Type B pancreatic cell (in vitro differentiated cells): ENCODE results near the gene CD320. TPM values are rescaled to one million over a fixed set of nuclear protein-coding genes. Genes with fewer than 3 reads are reported as not detected.

Source experiments
- DNase-seq: peaks from one replicate; pipeline ENCODE4 v3.0.0; 2021; ENCODE audit warnings: mixed read lengths; ENCODE audit not compliant: unreplicated experiment; ENCODE audit errors: extremely low spot score
- H3K27ac Mint-ChIP-seq: 2 replicates; pipeline ENCODE4 v1.8.0; 2021; ENCODE audit warnings: mild to moderate bottlenecking, mixed read lengths
- H3K27me3 Mint-ChIP-seq: 2 replicates; pipeline ENCODE4 v1.8.0; 2021; ENCODE audit warnings: mixed read lengths
- H3K36me3 Mint-ChIP-seq: 2 replicates; pipeline ENCODE4 v1.8.0; 2021; ENCODE audit warnings: mixed read lengths
- H3K4me1 Mint-ChIP-seq: one replicate; pipeline ENCODE4 v1.8.0; 2021; ENCODE audit warnings: mixed read lengths; ENCODE audit not compliant: unreplicated experiment
- H3K4me3 Mint-ChIP-seq: 2 replicates; pipeline ENCODE4 v1.8.0; 2021; ENCODE audit warnings: mild to moderate bottlenecking, mixed read lengths
- H3K9me3 Mint-ChIP-seq: 2 replicates; pipeline ENCODE4 v1.8.0; 2021; ENCODE audit warnings: mixed read lengths
- CTCF ChIP-seq: fragments of 200-600 bp; sonication (generic); conservative IDR thresholded peaks from 2 replicates; pipeline ENCODE4 v1.5.0; 2021; ENCODE audit warnings: antibody characterized with exemption, mild to moderate bottlenecking
- total RNA-seq: library from RNA; stranded (reverse); gene quantifications from 2 replicates; pipeline ENCODE4 v1.2.1, GENCODE V29; 2021; ENCODE audit warnings: low replicate concordance

Gene CD320
- total RNA-seq, 1 donor from 2014 or later: 52.3 TPM

- no peaks in the 10 kb centered on the region for H3K4me1 Mint-ChIP-seq
- H3K4me3 Mint-ChIP-seq: peak overlapping the region; percentile 54
- H3K36me3 Mint-ChIP-seq: no peaks in the 10 kb centered on the region
- no peak for TF ChIP-seq CTCF
- H3K27me3 Mint-ChIP-seq: peaks cover 71% of the 10 kb centered on the region
- DNase-seq: no peak
- no peak overlapping the region for H3K27ac Mint-ChIP-seq
- no peaks in the 10 kb centered on the region for H3K9me3 Mint-ChIP-seq
Measured at GRCh38 chr19:8333767-8334457, 25.8 kb upstream of the CD320 start.

- H3K4me1 Mint-ChIP-seq: no peaks in the 10 kb centered on the region
Measured at GRCh38 chr19:8332976-8333766, 25.0 kb upstream of the CD320 start.

DNA sequence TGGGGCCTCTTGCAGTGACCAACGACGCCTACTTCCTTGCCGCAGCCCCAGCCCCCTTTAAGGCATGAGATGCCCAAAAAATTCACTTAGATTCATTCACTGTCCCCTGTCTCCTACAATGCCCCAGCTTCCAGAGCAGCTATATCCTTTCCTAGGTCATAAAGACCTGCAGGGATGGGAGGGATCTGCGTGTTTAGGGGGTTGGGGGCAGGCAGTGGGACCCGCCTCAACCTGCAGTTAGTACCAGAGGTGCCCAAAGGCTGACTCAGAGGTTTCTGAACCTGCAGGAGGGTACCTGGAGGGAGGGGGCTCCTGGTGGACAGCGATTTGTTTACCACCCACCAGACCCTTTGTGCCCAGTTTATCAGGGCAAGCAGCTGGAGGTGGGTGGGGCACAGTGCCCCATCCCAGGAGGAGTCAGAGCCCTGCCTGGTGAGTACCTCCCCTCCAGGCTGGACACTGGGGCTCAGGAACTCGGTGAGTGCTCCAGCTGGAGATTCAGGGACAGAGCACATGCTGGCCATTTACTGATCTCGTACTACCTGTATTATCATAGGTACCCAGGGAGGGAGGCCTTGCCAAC, 23.2 kb upstream of the CD320 start:
- Mint-ChIP-seq H3K27ac (no peak overlapping the region), H3K4me1 (no peaks in the 10 kb centered on the region), H3K9me3 (peaks cover 4% of the 10 kb centered on the region), H3K27me3 (peaks cover 71% of the 10 kb centered on the region), H3K4me3 (no peak overlapping the region), H3K36me3 (no peaks in the 10 kb centered on the region)
- TF ChIP-seq CTCF: no peak
- no peak for DNase-seq

More at GRCh38 chr19:8332976-8333766, 25.0 kb upstream of the CD320 start:
- Mint-ChIP-seq H3K27me3 (peaks cover 72% of the 10 kb centered on the region), H3K4me3 (peak overlapping the region; percentile 45), H3K9me3 (no peaks in the 10 kb centered on the region), H3K36me3 (no peaks in the 10 kb centered on the region), H3K27ac (no peak overlapping the region)
- DNase-seq: no peak
- TF ChIP-seq CTCF: no peak

- peaks cover 64% of the 10 kb centered on the region for H3K27me3 Mint-ChIP-seq
Measured at GRCh38 chr19:8329996-8330395, 21.8 kb upstream of the CD320 start.

DNA sequence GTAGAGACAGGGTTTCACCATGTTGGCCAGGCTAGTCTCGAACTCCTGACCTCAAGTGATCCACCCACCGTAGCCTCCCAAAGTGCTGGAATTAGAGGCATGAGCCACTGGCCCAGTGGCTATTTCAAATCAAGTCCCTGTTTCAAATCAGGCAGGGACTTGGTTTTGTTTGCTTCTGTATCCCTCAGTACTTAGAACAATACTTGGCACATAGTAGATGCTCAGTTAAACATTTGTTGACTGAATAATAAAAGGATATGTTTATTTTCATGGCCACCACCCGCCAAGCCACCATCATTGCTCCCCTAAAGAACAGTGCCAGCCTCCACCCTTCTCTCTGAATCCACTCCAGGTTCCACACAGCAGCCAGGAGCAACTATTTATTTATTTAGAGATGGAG, 17.3 kb upstream of the CD320 start:
- H3K27me3 Mint-ChIP-seq: peaks cover 31% of the 10 kb centered on the region
- no peak overlapping the region for H3K27ac Mint-ChIP-seq
- H3K4me1 Mint-ChIP-seq: peaks cover 3% of the 10 kb centered on the region
- no peak overlapping the region for H3K4me3 Mint-ChIP-seq
- H3K9me3 Mint-ChIP-seq: peaks cover 4% of the 10 kb centered on the region
- TF ChIP-seq CTCF: no peak
- DNase-seq: no peak
- no peaks in the 10 kb centered on the region for H3K36me3 Mint-ChIP-seq

More at GRCh38 chr19:8329996-8330395, 21.8 kb upstream of the CD320 start:
- no peak for DNase-seq
- H3K27ac Mint-ChIP-seq: peak overlapping the region; percentile 13
- H3K9me3 Mint-ChIP-seq: peaks cover 4% of the 10 kb centered on the region
- TF ChIP-seq CTCF: no peak
- H3K36me3 Mint-ChIP-seq: no peaks in the 10 kb centered on the region
- H3K4me3 Mint-ChIP-seq: no peak overlapping the region
- no peaks in the 10 kb centered on the region for H3K4me1 Mint-ChIP-seq
